Neural cell (in vitro differentiated cells): Measurements from ENCODE around the gene GALK1. TPM values are rescaled to one million over a fixed set of nuclear protein-coding genes. Genes with fewer than 3 reads are reported as not detected.

Source experiments
- H2AFZ ChIP-seq: fragments of 200-600, 300-800 bp; sonication (generic), shearing (Covaris generic); 2 replicates; pipeline ENCODE4 v1.6.0; 2014; ENCODE audit warnings: low read depth, mild to moderate bottlenecking, antibody characterized with exemption, low read length, moderate library complexity
- H3F3A ChIP-seq: fragments of 200-600 bp; shearing (Covaris generic); 2 replicates; pipeline ENCODE4 v1.6.1; 2016; ENCODE audit warnings: mild to moderate bottlenecking, moderate library complexity, mixed read lengths, antibody characterized with exemption, low read length; ENCODE audit not compliant: insufficient read depth, poor library complexity, severe bottlenecking
- H3K27ac ChIP-seq: fragments of 200-600, 300-800 bp; sonication (generic), shearing (Covaris generic); 2 replicates; pipeline ENCODE4 v1.5.1; 2014; ENCODE audit warnings: mild to moderate bottlenecking, low read length, moderate library complexity
- H3K27me3 ChIP-seq: fragments of 300-800, 200-600 bp; sonication (generic), shearing (Covaris generic); 2 replicates; pipeline ENCODE4 v1.6.0; 2014; ENCODE audit warnings: mild to moderate bottlenecking, low read depth, low read length, moderate library complexity; ENCODE audit not compliant: insufficient read depth
- H3K36me3 ChIP-seq: fragments of 300-800, 200-600 bp; sonication (generic), shearing (Covaris generic); 2 replicates; pipeline ENCODE4 v1.5.1; 2014; ENCODE audit warnings: mild to moderate bottlenecking, antibody characterized with exemption, low read length, moderate library complexity; ENCODE audit not compliant: insufficient read depth
- H3K4me2 ChIP-seq: fragments of 300-800, 200-600 bp; sonication (generic), shearing (Covaris generic); 2 replicates; pipeline ENCODE4 v1.6.0; 2014; ENCODE audit warnings: mild to moderate bottlenecking, low read length
- H3K4me3 ChIP-seq: fragments of 300-800, 200-600 bp; sonication (generic), shearing (Covaris generic); 2 replicates; pipeline ENCODE4 v1.5.1; 2014; ENCODE audit warnings: mild to moderate bottlenecking, low read length, moderate library complexity
- H3K79me2 ChIP-seq: fragments of 200-600 bp; shearing (Covaris generic); replicated peaks from 2 replicates; pipeline ENCODE4 v1.6.0; 2014; ENCODE audit warnings: mild to moderate bottlenecking, low read length, moderate library complexity; ENCODE audit not compliant: insufficient read depth
- H3K9ac ChIP-seq: fragments of 300-800, 200-600 bp; sonication (generic), shearing (Covaris generic); 2 replicates; pipeline ENCODE4 v1.6.1; 2016; ENCODE audit warnings: mild to moderate bottlenecking, low read length, mixed read lengths
- H3K9me2 ChIP-seq: fragments of 200-600 bp; shearing (Covaris generic); 2 replicates; pipeline ENCODE4 v1.6.1; 2016; ENCODE audit warnings: mild to moderate bottlenecking, low read length, mixed read lengths; ENCODE audit not compliant: insufficient read depth
- H3K9me3 ChIP-seq: fragments of 200-600, 300-800 bp; sonication (generic), shearing (Covaris generic); 2 replicates; pipeline ENCODE4 v1.6.1; 2016; ENCODE audit warnings: mild to moderate bottlenecking, mixed run types, low read length, moderate library complexity, mixed read lengths
- H4K20me1 ChIP-seq: fragments of 200-600 bp; shearing (Covaris generic); 2 replicates; pipeline ENCODE4 v1.6.1; 2016; ENCODE audit warnings: mild to moderate bottlenecking, mixed run types; ENCODE audit not compliant: insufficient read depth
- EP300 ChIP-seq: fragments of 450-650 bp; conservative IDR thresholded peaks from 2 replicates; pipeline ENCODE4 v1.6.1; 2014; ENCODE audit warnings: antibody characterized with exemption, mild to moderate bottlenecking, moderate library complexity; ENCODE audit not compliant: poor library complexity, severe bottlenecking
- EZH2 ChIP-seq: fragments of 200-600, 300-800 bp; shearing (Covaris generic), sonication (generic); IDR thresholded peaks from 2 replicates; pipeline ENCODE4 v1.6.1; 2014; ENCODE audit warnings: antibody characterized with exemption, low read length, borderline replicate concordance, mild to moderate bottlenecking; ENCODE audit not compliant: insufficient read depth, poor library complexity, severe bottlenecking
- MXI1 ChIP-seq: fragments of 450-650 bp; conservative IDR thresholded peaks from 2 replicates; pipeline ENCODE4 v1.6.1; 2014; ENCODE audit warnings: antibody characterized with exemption, mild to moderate bottlenecking; ENCODE audit not compliant: poor library complexity, severe bottlenecking
- POLR2AphosphoS5 ChIP-seq: IDR thresholded peaks from 2 replicates; pipeline ENCODE4 v1.6.1; 2012
- RAD21 ChIP-seq: fragments of 450-650 bp; conservative IDR thresholded peaks from 2 replicates; pipeline ENCODE4 v1.6.1; 2014; ENCODE audit warnings: antibody characterized with exemption, mild to moderate bottlenecking, moderate library complexity
- SMC3 ChIP-seq: fragments of 450-650 bp; conservative IDR thresholded peaks from 2 replicates; pipeline ENCODE4 v1.6.1; 2014; ENCODE audit warnings: antibody characterized with exemption, mild to moderate bottlenecking, moderate library complexity; ENCODE audit not compliant: poor library complexity
- TAF1 ChIP-seq: IDR thresholded peaks from 2 replicates; pipeline ENCODE4 v1.6.1; 2012; ENCODE audit warnings: low read depth
- polyA plus RNA-seq: library from polyadenylated mRNA; depleted of rRNA; stranded (reverse); fragments of >200 nt; gene quantifications from 2 replicates; pipeline ENCODE4 v1.2.3, GENCODE V29; 2014
- TF ChIP-seq, protein P1 (sequence below): fragments of 450-650 bp; IDR thresholded peaks from 2 replicates; pipeline ENCODE4 v1.5.1; 2014; ENCODE audit warnings: antibody characterized with exemption, mild to moderate bottlenecking, moderate library complexity; ENCODE audit not compliant: poor library complexity, severe bottlenecking
- TF ChIP-seq, protein P2 (sequence below): IDR thresholded peaks from 2 replicates; pipeline ENCODE4 v1.6.1; 2012; ENCODE audit warnings: borderline replicate concordance

GALK1 gene
- polyA plus RNA-seq, 1 donor from 2014 or later: 4.8 TPM

DNA sequence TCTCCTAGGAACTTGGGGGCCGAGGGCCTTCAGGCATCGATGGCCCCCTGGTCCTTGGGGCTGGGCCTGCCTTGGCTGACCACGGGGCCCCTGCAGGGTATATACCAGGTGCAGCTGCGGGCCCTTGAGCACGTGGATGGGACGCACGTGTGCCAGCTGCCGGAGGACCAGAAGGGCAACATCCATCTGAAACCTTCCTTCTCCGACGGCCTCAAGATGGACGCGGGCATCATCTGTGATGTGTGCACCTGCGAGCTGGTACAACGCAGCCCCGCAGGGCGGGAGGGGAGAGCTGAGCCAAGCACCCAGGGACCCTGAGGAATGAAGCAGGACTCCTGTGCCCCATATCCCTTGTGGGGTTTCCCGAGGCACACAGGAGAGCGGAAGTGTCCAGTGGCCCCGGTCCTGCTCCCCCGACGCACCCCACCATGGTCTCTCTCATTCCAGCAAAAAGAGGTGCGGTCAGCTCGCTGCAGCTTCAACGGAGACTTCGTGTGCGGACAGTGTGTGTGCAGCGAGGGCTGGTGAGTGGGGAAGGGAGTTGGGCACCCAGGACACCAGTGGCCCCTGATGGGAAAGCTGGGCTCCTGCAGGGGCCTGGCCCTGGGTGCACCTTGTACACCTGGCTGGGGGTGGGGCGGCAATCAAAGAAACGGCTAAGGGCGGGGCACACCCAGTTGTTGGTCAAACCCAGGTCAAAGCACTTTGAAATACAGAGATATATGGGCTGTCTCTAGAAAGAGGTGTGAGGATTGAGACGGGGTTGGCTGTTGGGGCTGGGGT lies 33.1 kb downstream of the GALK1 start:
- Histone ChIP-seq H3K4me2 (no peak overlapping the region), H3K4me3 (no peak overlapping the region), H3K9me2 (no peaks in the 10 kb centered on the region), H3K36me3 (no peaks in the 10 kb centered on the region), H3K9me3 (no peaks in the 10 kb centered on the region), H2AFZ (no peak overlapping the region), H4K20me1 (no peaks in the 10 kb centered on the region), H3K27ac (no peak overlapping the region), H3K79me2 (no peaks in the 10 kb centered on the region), H3K27me3 (no peaks in the 10 kb centered on the region), H3F3A (no peaks in the 10 kb centered on the region), H3K9ac (no peak overlapping the region)
- TF ChIP-seq RAD21: no peak
- TF ChIP-seq, protein P1, sequence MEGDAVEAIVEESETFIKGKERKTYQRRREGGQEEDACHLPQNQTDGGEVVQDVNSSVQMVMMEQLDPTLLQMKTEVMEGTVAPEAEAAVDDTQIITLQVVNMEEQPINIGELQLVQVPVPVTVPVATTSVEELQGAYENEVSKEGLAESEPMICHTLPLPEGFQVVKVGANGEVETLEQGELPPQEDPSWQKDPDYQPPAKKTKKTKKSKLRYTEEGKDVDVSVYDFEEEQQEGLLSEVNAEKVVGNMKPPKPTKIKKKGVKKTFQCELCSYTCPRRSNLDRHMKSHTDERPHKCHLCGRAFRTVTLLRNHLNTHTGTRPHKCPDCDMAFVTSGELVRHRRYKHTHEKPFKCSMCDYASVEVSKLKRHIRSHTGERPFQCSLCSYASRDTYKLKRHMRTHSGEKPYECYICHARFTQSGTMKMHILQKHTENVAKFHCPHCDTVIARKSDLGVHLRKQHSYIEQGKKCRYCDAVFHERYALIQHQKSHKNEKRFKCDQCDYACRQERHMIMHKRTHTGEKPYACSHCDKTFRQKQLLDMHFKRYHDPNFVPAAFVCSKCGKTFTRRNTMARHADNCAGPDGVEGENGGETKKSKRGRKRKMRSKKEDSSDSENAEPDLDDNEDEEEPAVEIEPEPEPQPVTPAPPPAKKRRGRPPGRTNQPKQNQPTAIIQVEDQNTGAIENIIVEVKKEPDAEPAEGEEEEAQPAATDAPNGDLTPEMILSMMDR: no peak
- no peak for TF ChIP-seq SMC3
- TF ChIP-seq TAF1: no peak
- TF ChIP-seq, protein P2, sequence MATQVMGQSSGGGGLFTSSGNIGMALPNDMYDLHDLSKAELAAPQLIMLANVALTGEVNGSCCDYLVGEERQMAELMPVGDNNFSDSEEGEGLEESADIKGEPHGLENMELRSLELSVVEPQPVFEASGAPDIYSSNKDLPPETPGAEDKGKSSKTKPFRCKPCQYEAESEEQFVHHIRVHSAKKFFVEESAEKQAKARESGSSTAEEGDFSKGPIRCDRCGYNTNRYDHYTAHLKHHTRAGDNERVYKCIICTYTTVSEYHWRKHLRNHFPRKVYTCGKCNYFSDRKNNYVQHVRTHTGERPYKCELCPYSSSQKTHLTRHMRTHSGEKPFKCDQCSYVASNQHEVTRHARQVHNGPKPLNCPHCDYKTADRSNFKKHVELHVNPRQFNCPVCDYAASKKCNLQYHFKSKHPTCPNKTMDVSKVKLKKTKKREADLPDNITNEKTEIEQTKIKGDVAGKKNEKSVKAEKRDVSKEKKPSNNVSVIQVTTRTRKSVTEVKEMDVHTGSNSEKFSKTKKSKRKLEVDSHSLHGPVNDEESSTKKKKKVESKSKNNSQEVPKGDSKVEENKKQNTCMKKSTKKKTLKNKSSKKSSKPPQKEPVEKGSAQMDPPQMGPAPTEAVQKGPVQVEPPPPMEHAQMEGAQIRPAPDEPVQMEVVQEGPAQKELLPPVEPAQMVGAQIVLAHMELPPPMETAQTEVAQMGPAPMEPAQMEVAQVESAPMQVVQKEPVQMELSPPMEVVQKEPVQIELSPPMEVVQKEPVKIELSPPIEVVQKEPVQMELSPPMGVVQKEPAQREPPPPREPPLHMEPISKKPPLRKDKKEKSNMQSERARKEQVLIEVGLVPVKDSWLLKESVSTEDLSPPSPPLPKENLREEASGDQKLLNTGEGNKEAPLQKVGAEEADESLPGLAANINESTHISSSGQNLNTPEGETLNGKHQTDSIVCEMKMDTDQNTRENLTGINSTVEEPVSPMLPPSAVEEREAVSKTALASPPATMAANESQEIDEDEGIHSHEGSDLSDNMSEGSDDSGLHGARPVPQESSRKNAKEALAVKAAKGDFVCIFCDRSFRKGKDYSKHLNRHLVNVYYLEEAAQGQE: no peak
- no peak for TF ChIP-seq MXI1
- TF ChIP-seq EZH2: no peak
- TF ChIP-seq POLR2AphosphoS5: no peak
- no peak for TF ChIP-seq EP300

DNA sequence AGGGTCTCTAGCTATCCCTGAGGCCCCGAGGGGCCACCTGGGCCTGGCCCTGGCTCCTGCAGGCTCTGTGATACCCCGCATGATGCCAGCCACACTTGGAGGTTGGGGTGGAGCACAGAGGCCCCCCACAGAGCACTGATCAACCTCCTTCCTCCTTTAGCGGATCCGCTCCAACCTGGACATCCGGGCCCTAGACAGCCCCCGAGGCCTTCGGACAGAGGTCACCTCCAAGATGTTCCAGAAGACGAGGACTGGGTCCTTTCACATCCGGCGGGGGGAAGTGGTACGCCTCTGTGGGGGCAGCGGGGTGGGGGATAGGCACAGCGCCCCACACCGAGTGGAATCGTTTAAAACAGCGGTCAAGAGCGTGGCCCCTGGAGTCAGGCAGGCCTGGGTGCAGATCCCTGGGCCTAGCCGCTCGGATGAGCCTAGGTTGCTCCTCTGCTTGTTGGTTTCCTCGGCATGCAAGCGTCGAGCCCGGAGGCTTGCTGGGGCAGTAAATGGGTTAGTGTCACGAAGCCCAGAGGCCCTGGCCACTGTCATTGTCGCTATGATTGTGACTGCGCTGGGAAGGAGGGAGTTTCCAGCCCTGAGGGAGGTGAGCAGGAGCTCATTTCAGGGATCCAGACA lies 33.8 kb downstream of the GALK1 start:
- Histone ChIP-seq H3K27ac (no peak overlapping the region), H2AFZ (no peak overlapping the region), H3K27me3 (no peaks in the 10 kb centered on the region), H3K79me2 (no peaks in the 10 kb centered on the region), H3F3A (no peaks in the 10 kb centered on the region), H3K4me2 (no peak overlapping the region), H4K20me1 (no peaks in the 10 kb centered on the region), H3K9ac (no peak overlapping the region), H3K36me3 (no peaks in the 10 kb centered on the region), H3K9me2 (no peaks in the 10 kb centered on the region), H3K4me3 (no peak overlapping the region), H3K9me3 (no peaks in the 10 kb centered on the region)
- TF ChIP-seq POLR2AphosphoS5: no peak
- TF ChIP-seq, protein P2: no peak
